ENCODE data around the gene PTAFR.

PTAFR gene

GRCh38 chr1:28114844-28115243 lies 61.6 kb downstream of the PTAFR start:
- Histone ChIP-seq H3K36me3 (ENCODE audit: insufficient read depth) (no peaks in the 10 kb centered on the region), H3K4me2 (no peak overlapping the region), H3K79me2 (ENCODE audit: insufficient read depth, low read depth) (no peaks in the 10 kb centered on the region), H4K20me1 (ENCODE audit: insufficient read depth) (no peaks in the 10 kb centered on the region), H2AFZ (ENCODE audit: low read depth) (no peak overlapping the region), H3K9ac (no peak overlapping the region), H3K4me3 (IDR thresholded peaks at IDR 0.05; ENCODE audit: insufficient read depth, low read depth, low read length) (no peak overlapping the region), H3K4me1 (ENCODE audit: low read depth, poor library complexity, severe bottlenecking) (no peaks in the 10 kb centered on the region), H3K27ac (no peak overlapping the region), H3K27me3 (ENCODE audit: insufficient read depth, low read depth) (no peaks in the 10 kb centered on the region)
- TF ChIP-seq CTCF (conservative IDR thresholded peaks at IDR 0.05; ENCODE audit: low read depth, low read length), result no peak

DNA sequence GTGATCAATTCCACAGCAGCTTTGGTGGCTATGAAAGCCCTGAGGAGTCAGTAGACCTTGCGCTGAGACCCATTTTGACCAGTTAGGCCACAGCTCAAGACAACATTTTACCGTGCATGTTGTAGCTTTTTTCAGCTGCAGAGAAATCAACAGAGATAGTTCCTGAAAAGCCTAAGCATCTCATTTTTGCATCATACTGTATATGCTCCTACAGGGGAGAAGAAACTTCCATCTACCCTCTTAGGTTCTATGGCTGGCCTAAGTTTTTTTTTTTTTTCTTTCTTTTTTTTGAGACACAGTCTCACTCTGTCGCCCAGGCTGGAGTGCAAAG lies 63.3 kb downstream of the PTAFR start:
- Histone ChIP-seq H3K79me2 (ENCODE audit: insufficient read depth, low read depth) (no peaks in the 10 kb centered on the region), H4K20me1 (ENCODE audit: insufficient read depth) (no peaks in the 10 kb centered on the region), H2AFZ (ENCODE audit: low read depth) (no peak overlapping the region), H3K27me3 (ENCODE audit: insufficient read depth, low read depth) (no peaks in the 10 kb centered on the region), H3K4me3 (IDR thresholded peaks at IDR 0.05; ENCODE audit: insufficient read depth, low read depth, low read length) (no peak overlapping the region), H3K9ac (no peak overlapping the region), H3K4me2 (no peak overlapping the region), H3K27ac (no peak overlapping the region), H3K36me3 (ENCODE audit: insufficient read depth) (no peaks in the 10 kb centered on the region), H3K4me1 (ENCODE audit: low read depth, poor library complexity, severe bottlenecking) (no peaks in the 10 kb centered on the region)
- TF ChIP-seq CTCF (conservative IDR thresholded peaks at IDR 0.05; ENCODE audit: low read depth, low read length), result no peak

- no peak overlapping the region for H3K9ac ChIP-seq
- no peak overlapping the region for H3K27ac ChIP-seq
These were observed 63.9 kb downstream of the PTAFR start for GRCh38 chr1:28112388-28113241.

GRCh38 chr1:28111157-28111556 lies 65.3 kb downstream of the PTAFR start:
- H3K9ac ChIP-seq, result no peak overlapping the region
- no peak for TF ChIP-seq CTCF (conservative IDR thresholded peaks at IDR 0.05; ENCODE audit: low read depth, low read length)

More at GRCh38 chr1:28112388-28113241, 63.9 kb downstream of the PTAFR start:
- Histone ChIP-seq H3K4me3 (IDR thresholded peaks at IDR 0.05; ENCODE audit: insufficient read depth, low read depth, low read length) (no peak overlapping the region), H4K20me1 (ENCODE audit: insufficient read depth) (no peaks in the 10 kb centered on the region), H3K4me1 (ENCODE audit: low read depth, poor library complexity, severe bottlenecking) (no peaks in the 10 kb centered on the region), H2AFZ (ENCODE audit: low read depth) (no peak overlapping the region), H3K36me3 (ENCODE audit: insufficient read depth) (no peaks in the 10 kb centered on the region), H3K27me3 (ENCODE audit: insufficient read depth, low read depth) (no peaks in the 10 kb centered on the region), H3K4me2 (no peak overlapping the region), H3K79me2 (ENCODE audit: insufficient read depth, low read depth) (no peaks in the 10 kb centered on the region)
- no peak; the same call in 1 of the 2 replicates for TF ChIP-seq CTCF (conservative IDR thresholded peaks at IDR 0.05; ENCODE audit: low read depth, low read length)

More at GRCh38 chr1:28111157-28111556, 65.3 kb downstream of the PTAFR start:
- H4K20me1 ChIP-seq (ENCODE audit: insufficient read depth), result no peaks in the 10 kb centered on the region
- no peak overlapping the region for H3K4me3 ChIP-seq (IDR thresholded peaks at IDR 0.05; ENCODE audit: insufficient read depth, low read depth, low read length)
- H3K27me3 ChIP-seq (ENCODE audit: insufficient read depth, low read depth), result no peaks in the 10 kb centered on the region
- no peak overlapping the region for H2AFZ ChIP-seq (ENCODE audit: low read depth)
- H3K36me3 ChIP-seq (ENCODE audit: insufficient read depth), result no peaks in the 10 kb centered on the region
- no peaks in the 10 kb centered on the region for H3K4me1 ChIP-seq (ENCODE audit: low read depth, poor library complexity, severe bottlenecking)
- no peaks in the 10 kb centered on the region for H3K79me2 ChIP-seq (ENCODE audit: insufficient read depth, low read depth)
- H3K4me2 ChIP-seq, result no peak overlapping the region
- H3K27ac ChIP-seq, result no peak overlapping the region
